WTC11 (cell line): ENCODE results near the gene BBS2. TPM values are rescaled to one million over a fixed set of nuclear protein-coding genes. Genes with fewer than 3 reads are reported as not detected.

Experiments used
- ATAC-seq: fragments of 200-7000 bp; cut with Tn5 transposase; 2 replicates; pipeline ENCODE4 v1.10.0; 2021; ENCODE audit warnings: mild to moderate bottlenecking, moderate library complexity
- CTCF ChIA-PET: fragments of 300-600 bp; sonication (Branson Sonifier 250); formaldehyde crosslinking; loops from one replicate; lab custom pipeline; 2021; ENCODE audit warnings: antibody characterized with exemption; lab: Charles Lee
- POLR2A ChIA-PET: fragments of 350-600 bp; sonication (Branson Sonifier 250); formaldehyde crosslinking; loops from one replicate; lab custom pipeline; 2021; ENCODE audit warnings: antibody characterized with exemption; lab: Charles Lee
- DNase-seq: peaks from one replicate; pipeline ENCODE4 v3.0.0; 2021; ENCODE audit warnings: low spot score
- H3K27ac Mint-ChIP-seq: 2 replicates; pipeline ENCODE4 v1.8.0; 2021; ENCODE audit warnings: mixed read lengths
- H3K27me3 Mint-ChIP-seq: 2 replicates; pipeline ENCODE4 v1.8.0; 2021; ENCODE audit warnings: low read depth, mild to moderate bottlenecking, moderate library complexity, mixed read lengths
- H3K36me3 Mint-ChIP-seq: 2 replicates; pipeline ENCODE4 v1.8.0; 2021; ENCODE audit warnings: mixed read lengths
- H3K4me1 Mint-ChIP-seq: 2 replicates; pipeline ENCODE4 v1.8.0; 2022; ENCODE audit warnings: mixed read lengths
- H3K4me3 Mint-ChIP-seq: 2 replicates; pipeline ENCODE4 v1.8.0; 2021; ENCODE audit warnings: mild to moderate bottlenecking, moderate library complexity, mixed read lengths
- H3K9me3 Mint-ChIP-seq: 2 replicates; pipeline ENCODE4 v1.8.0; 2021; ENCODE audit warnings: mixed read lengths
- CREM ChIP-seq: sonication (generic); formaldehyde crosslinking; IDR thresholded peaks from 2 replicates; pipeline ENCODE4 v1.8.1; 2022; ENCODE audit warnings: mild to moderate bottlenecking, missing genetic modification reagents, moderate library complexity
- EMX1 ChIP-seq: fragments of 250-450 bp; sonication (Bioruptor Pico); IDR thresholded peaks from 2 replicates; pipeline ENCODE4 v1.8.0; 2021; ENCODE audit warnings: mild to moderate bottlenecking
- FOXP1 ChIP-seq: sonication (generic); formaldehyde crosslinking; IDR thresholded peaks from 2 replicates; pipeline ENCODE4 v1.8.0; 2022; ENCODE audit warnings: missing genetic modification reagents, mild to moderate bottlenecking, moderate library complexity, borderline replicate concordance
- GABPB1 ChIP-seq: sonication (generic); formaldehyde crosslinking; IDR thresholded peaks from 2 replicates; pipeline ENCODE4 v1.8.1; 2023; ENCODE audit warnings: mild to moderate bottlenecking, missing genetic modification reagents
- NFATC4 ChIP-seq: fragments of 250-450 bp; sonication (Bioruptor Pico); IDR thresholded peaks from 2 replicates; pipeline ENCODE4 v1.9.0; 2021; ENCODE audit warnings: mild to moderate bottlenecking
- RORB ChIP-seq: fragments of 250-450 bp; sonication (Bioruptor Pico); IDR thresholded peaks from 2 replicates; pipeline ENCODE4 v1.9.0; 2021; ENCODE audit warnings: mild to moderate bottlenecking
- TEAD1 ChIP-seq: sonication (generic); formaldehyde crosslinking; IDR thresholded peaks from 2 replicates; pipeline ENCODE4 v1.8.0; 2022; ENCODE audit warnings: mild to moderate bottlenecking, missing genetic modification reagents
- TP53 ChIP-seq: sonication (generic); formaldehyde crosslinking; IDR thresholded peaks from 2 replicates; pipeline ENCODE4 v1.8.1; 2023; ENCODE audit warnings: mild to moderate bottlenecking, missing genetic modification reagents
- ZBTB21 ChIP-seq: sonication (generic); formaldehyde crosslinking; IDR thresholded peaks from 2 replicates; pipeline ENCODE4 v1.8.1; 2023; ENCODE audit warnings: mild to moderate bottlenecking, missing genetic modification reagents, borderline replicate concordance
- ZNF138 ChIP-seq: sonication (generic); formaldehyde crosslinking; conservative IDR thresholded peaks from 2 replicates; pipeline ENCODE4 v1.8.1; 2022; ENCODE audit warnings: mild to moderate bottlenecking, moderate library complexity, missing genetic modification reagents
- ZNF263 ChIP-seq: sonication (generic); formaldehyde crosslinking; IDR thresholded peaks from 2 replicates; pipeline ENCODE4 v1.8.1; 2022; ENCODE audit warnings: low read depth, mild to moderate bottlenecking, moderate library complexity, missing genetic modification reagents
- ZNF671 ChIP-seq: fragments of 250-450 bp; sonication (Bioruptor Pico); IDR thresholded peaks from 2 replicates; pipeline ENCODE4 v1.8.0; 2021; ENCODE audit warnings: mild to moderate bottlenecking
- total RNA-seq: library from RNA; stranded (reverse); gene quantifications from 3 replicates; pipeline ENCODE4 v1.2.3, GENCODE V29; 2021
- TF ChIP-seq, protein P1 (sequence below): sonication (generic); formaldehyde crosslinking; IDR thresholded peaks from 2 replicates; pipeline ENCODE4 v1.8.1; 2022; ENCODE audit warnings: low read depth, missing genetic modification reagents, borderline replicate concordance
- TF ChIP-seq, protein P2 (sequence below): fragments of 250-450 bp; sonication (Bioruptor Pico); IDR thresholded peaks from 2 replicates; pipeline ENCODE4 v1.9.0; 2021; ENCODE audit warnings: mild to moderate bottlenecking, borderline replicate concordance
- TF ChIP-seq, protein P3 (sequence below): sonication (generic); formaldehyde crosslinking; IDR thresholded peaks from 2 replicates; pipeline ENCODE4 v1.8.1; 2022; ENCODE audit warnings: mild to moderate bottlenecking, missing genetic modification reagents, moderate library complexity, borderline replicate concordance
- TF ChIP-seq, protein P4 (sequence below): fragments of 250-450 bp; sonication (Bioruptor Pico); IDR thresholded peaks from 2 replicates; pipeline ENCODE4 v1.9.0; 2021; ENCODE audit warnings: mild to moderate bottlenecking

BBS2 gene
- total RNA-seq, 1 experiment from 2014 or later, result 19.1 TPM

DNA sequence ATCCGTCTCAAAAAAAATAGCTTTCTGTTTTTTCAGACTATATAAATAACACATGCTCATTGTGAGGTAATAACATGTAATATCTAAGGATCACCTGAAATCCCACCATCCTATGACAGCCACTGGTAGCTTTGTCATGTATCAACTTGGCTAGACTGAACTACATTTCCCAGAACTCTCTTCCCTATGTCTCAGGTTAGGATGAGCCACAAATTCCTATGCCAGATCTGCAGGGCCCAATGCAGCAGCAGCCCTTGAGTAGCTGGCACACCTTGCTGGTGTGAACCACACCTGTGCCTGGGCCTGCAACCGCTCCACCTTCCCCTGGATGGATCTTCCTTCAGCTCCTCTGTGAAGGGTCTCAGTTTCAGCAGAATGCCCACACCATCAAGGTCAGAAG lies 40.4 kb downstream of the BBS2 start:
- Mint-ChIP-seq H3K9me3 (no peaks in the 10 kb centered on the region), H3K27ac (peak overlapping the region; percentile 30), H3K4me1 (peaks cover 11% of the 10 kb centered on the region), H3K27me3 (no peaks in the 10 kb centered on the region), H3K36me3 (peaks cover 33% of the 10 kb centered on the region), H3K4me3 (no peak overlapping the region)
- POLR2A ChIA-PET, result interaction anchor here (0.9 kb wide), 1 partner anchor 28 kb away, joined by 6 read pairs; the partner anchor contains the start of genes NUDT21 and OGFOD1
- DNase-seq (peak; percentile 19), ATAC-seq (peak; percentile 69)
- TF ChIP-seq FOXP1 (CRISPR knock-in tag) (no peak), GABPB1 (CRISPR knock-in tag) (no peak), ZNF138 (no peak)
- CTCF ChIA-PET, result interaction anchor here (1.0 to 1.9 kb wide), 2 partner anchors 68 to 223 kb away, joined by 5 to 7 read pairs; no protein-coding TSS in a partner anchor

DNA sequence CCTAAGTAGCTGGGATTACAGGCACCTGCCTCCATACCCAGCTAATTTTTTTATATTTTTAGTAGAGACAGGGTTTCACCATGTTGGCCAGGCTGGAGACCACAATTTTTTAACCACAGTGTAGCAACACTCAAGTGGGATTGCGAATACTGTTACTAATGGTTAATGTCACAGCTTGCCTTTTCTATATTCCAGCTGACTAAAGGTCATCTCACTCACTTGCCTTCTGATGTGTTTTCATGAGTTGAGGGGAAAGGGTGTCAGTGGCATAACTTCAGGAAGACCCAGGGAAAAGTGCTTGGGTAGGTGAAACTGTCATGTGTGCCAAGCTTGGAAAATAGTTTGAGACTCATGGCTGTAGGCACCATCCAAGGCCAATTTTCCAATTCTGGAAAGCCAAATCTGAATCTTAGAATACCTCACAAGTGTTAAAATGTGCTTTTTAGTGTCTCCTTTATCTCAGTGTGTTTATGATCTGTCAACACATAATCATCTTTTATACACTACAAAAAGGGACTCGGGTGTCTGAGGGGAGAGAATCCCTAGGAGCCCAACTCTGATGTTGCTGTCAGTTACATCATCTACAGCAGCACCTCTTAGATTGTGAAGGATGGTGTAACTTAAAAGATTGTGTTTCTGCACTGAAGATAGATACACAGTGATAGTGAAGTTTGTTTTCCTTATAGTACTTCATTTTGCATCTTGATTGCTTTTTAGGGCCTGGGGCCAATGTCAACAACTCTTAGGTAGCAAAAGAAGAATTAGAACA lies 41.4 kb downstream of the BBS2 start:
- H3K27ac Mint-ChIP-seq, result no peak overlapping the region
- no peak for ATAC-seq

DNA sequence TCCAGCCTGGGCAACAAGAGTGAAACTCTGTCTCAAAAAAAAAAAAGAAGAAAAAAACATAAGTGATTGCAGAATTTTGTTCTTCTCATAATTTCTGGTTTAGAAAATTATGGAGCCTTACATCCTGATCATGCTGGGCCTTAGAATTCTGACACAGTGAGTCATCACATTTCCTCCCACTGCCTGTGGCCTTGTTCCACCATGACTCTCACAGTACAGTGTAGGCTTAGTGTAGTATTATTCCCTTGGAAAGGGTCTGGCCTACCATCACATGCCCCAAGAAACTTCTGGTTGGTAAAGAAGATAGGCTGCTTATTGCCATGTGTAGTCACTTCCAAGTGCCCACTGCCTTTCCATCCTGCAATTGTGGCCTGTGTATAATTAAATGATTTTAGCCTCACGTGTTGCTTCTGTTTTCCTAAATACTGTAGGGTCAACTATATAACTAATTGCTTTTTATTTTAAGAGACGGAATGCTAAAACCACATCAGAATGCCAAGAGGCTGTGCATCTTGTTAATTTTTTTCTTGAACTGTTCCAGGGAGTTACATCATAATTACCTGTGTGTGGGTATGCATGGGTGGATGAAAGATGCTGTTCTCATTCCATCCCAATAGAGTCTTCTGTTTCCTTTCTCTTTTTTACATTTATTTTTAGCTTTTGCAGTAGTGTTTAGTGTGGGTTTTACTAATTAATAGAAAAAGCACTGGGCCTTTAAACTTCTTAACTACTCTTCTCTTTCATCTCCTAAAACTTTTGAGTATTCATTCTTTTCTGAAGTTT lies 42.5 kb downstream of the BBS2 start:
- POLR2A ChIA-PET, result interaction anchor here (0.7 kb wide), 1 partner anchor 26 kb away, joined by 6 read pairs; the partner anchor contains the start of genes NUDT21 and OGFOD1
- Mint-ChIP-seq H3K4me1 (peaks cover 11% of the 10 kb centered on the region), H3K27me3 (no peaks in the 10 kb centered on the region), H3K36me3 (peaks cover 45% of the 10 kb centered on the region), H3K27ac (no peak overlapping the region), H3K9me3 (no peaks in the 10 kb centered on the region), H3K4me3 (no peak overlapping the region)
- CTCF ChIA-PET, result no interaction called here
- ATAC-seq (no peak), DNase-seq (no peak)
- no peak for TF ChIP-seq CREM (CRISPR knock-in tag)
- TF ChIP-seq EMX1 (CRISPR knock-in tag), result no peak
- TF ChIP-seq, protein P1, sequence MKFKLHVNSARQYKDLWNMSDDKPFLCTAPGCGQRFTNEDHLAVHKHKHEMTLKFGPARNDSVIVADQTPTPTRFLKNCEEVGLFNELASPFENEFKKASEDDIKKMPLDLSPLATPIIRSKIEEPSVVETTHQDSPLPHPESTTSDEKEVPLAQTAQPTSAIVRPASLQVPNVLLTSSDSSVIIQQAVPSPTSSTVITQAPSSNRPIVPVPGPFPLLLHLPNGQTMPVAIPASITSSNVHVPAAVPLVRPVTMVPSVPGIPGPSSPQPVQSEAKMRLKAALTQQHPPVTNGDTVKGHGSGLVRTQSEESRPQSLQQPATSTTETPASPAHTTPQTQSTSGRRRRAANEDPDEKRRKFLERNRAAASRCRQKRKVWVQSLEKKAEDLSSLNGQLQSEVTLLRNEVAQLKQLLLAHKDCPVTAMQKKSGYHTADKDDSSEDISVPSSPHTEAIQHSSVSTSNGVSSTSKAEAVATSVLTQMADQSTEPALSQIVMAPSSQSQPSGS (CRISPR knock-in tag), result no peak
- no peak for TF ChIP-seq ZNF263 (CRISPR knock-in tag)
- TF ChIP-seq, protein P2, sequence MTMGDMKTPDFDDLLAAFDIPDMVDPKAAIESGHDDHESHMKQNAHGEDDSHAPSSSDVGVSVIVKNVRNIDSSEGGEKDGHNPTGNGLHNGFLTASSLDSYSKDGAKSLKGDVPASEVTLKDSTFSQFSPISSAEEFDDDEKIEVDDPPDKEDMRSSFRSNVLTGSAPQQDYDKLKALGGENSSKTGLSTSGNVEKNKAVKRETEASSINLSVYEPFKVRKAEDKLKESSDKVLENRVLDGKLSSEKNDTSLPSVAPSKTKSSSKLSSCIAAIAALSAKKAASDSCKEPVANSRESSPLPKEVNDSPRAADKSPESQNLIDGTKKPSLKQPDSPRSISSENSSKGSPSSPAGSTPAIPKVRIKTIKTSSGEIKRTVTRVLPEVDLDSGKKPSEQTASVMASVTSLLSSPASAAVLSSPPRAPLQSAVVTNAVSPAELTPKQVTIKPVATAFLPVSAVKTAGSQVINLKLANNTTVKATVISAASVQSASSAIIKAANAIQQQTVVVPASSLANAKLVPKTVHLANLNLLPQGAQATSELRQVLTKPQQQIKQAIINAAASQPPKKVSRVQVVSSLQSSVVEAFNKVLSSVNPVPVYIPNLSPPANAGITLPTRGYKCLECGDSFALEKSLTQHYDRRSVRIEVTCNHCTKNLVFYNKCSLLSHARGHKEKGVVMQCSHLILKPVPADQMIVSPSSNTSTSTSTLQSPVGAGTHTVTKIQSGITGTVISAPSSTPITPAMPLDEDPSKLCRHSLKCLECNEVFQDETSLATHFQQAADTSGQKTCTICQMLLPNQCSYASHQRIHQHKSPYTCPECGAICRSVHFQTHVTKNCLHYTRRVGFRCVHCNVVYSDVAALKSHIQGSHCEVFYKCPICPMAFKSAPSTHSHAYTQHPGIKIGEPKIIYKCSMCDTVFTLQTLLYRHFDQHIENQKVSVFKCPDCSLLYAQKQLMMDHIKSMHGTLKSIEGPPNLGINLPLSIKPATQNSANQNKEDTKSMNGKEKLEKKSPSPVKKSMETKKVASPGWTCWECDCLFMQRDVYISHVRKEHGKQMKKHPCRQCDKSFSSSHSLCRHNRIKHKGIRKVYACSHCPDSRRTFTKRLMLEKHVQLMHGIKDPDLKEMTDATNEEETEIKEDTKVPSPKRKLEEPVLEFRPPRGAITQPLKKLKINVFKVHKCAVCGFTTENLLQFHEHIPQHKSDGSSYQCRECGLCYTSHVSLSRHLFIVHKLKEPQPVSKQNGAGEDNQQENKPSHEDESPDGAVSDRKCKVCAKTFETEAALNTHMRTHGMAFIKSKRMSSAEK (CRISPR knock-in tag), result no peak
- TF ChIP-seq, protein P3, sequence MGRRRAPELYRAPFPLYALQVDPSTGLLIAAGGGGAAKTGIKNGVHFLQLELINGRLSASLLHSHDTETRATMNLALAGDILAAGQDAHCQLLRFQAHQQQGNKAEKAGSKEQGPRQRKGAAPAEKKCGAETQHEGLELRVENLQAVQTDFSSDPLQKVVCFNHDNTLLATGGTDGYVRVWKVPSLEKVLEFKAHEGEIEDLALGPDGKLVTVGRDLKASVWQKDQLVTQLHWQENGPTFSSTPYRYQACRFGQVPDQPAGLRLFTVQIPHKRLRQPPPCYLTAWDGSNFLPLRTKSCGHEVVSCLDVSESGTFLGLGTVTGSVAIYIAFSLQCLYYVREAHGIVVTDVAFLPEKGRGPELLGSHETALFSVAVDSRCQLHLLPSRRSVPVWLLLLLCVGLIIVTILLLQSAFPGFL (CRISPR knock-in tag), result no peak
- TF ChIP-seq, protein P4, sequence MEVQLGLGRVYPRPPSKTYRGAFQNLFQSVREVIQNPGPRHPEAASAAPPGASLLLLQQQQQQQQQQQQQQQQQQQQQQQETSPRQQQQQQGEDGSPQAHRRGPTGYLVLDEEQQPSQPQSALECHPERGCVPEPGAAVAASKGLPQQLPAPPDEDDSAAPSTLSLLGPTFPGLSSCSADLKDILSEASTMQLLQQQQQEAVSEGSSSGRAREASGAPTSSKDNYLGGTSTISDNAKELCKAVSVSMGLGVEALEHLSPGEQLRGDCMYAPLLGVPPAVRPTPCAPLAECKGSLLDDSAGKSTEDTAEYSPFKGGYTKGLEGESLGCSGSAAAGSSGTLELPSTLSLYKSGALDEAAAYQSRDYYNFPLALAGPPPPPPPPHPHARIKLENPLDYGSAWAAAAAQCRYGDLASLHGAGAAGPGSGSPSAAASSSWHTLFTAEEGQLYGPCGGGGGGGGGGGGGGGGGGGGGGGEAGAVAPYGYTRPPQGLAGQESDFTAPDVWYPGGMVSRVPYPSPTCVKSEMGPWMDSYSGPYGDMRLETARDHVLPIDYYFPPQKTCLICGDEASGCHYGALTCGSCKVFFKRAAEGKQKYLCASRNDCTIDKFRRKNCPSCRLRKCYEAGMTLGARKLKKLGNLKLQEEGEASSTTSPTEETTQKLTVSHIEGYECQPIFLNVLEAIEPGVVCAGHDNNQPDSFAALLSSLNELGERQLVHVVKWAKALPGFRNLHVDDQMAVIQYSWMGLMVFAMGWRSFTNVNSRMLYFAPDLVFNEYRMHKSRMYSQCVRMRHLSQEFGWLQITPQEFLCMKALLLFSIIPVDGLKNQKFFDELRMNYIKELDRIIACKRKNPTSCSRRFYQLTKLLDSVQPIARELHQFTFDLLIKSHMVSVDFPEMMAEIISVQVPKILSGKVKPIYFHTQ, result no peak
- no peak for TF ChIP-seq TEAD1 (CRISPR knock-in tag)
- no peak for TF ChIP-seq NFATC4 (CRISPR knock-in tag)
- no peak for TF ChIP-seq ZBTB21 (CRISPR knock-in tag)
- TF ChIP-seq ZNF671 (CRISPR knock-in tag), result no peak
- no peak for TF ChIP-seq TP53 (CRISPR knock-in tag)

More for the DNA sequence above, 41.4 kb downstream of the BBS2 start:
- DNase-seq, result no peak
- ChIA-PET POLR2A (no interaction called here), CTCF (interaction anchor here (1.9 kb wide), 1 partner anchor 69 kb away, joined by 5 read pairs; no protein-coding TSS in a partner anchor)
- Mint-ChIP-seq H3K9me3 (no peaks in the 10 kb centered on the region), H3K4me3 (no peak overlapping the region), H3K4me1 (peaks cover 11% of the 10 kb centered on the region), H3K36me3 (peaks cover 35% of the 10 kb centered on the region), H3K27me3 (no peaks in the 10 kb centered on the region)
- no peak for TF ChIP-seq ZNF138
- TF ChIP-seq FOXP1 (CRISPR knock-in tag), result no peak
- TF ChIP-seq RORB (CRISPR knock-in tag), result no peak
- TF ChIP-seq GABPB1 (CRISPR knock-in tag), result peak; percentile 40; the same call in 1 of the 2 replicates
